MCF 10A (cell line): Measurements from ENCODE around the gene LGI4. TPM values are rescaled to one million over a fixed set of nuclear protein-coding genes. Genes with fewer than 3 reads are reported as not detected.

Experiments used
- BruUV-seq: library from RNA; stranded (reverse); fragments of 400-500 nt; replicated peaks from 2 replicates; lab custom pipeline; 2021; lab: Mats Ljungman, UMichigan
- CTCF ChIA-PET: fragments of 300-600 bp; sonication (Branson Sonifier 250); formaldehyde crosslinking; extraction: SDS; loops from one replicate; lab custom pipeline; 2021; ENCODE audit warnings: antibody characterized with exemption, inconsistent platforms; lab: Yijun Ruan, JAX
- POLR2A ChIA-PET: fragments of 300-600, 350-650 bp; sonication (Branson Sonifier 250); formaldehyde crosslinking; extraction: SDS; loops from one replicate; lab custom pipeline; 2020; ENCODE audit warnings: antibody characterized with exemption, inconsistent platforms; lab: Yijun Ruan, JAX
- DNase-seq: peaks from one replicate; pipeline ENCODE4 v3.0.0-alpha.2; 2018; ENCODE audit not compliant: unreplicated experiment
- H3K27ac Mint-ChIP-seq: one replicate; pipeline ENCODE4 v1.8.0; 2022; ENCODE audit warnings: mild to moderate bottlenecking, low read depth, mixed read lengths; ENCODE audit not compliant: unreplicated experiment
- H3K27me3 Mint-ChIP-seq: one replicate; pipeline ENCODE4 v1.8.0; 2022; ENCODE audit warnings: mixed read lengths; ENCODE audit not compliant: insufficient read depth, unreplicated experiment
- H3K36me3 Mint-ChIP-seq: one replicate; pipeline ENCODE4 v1.8.0; 2022; ENCODE audit warnings: mild to moderate bottlenecking, moderate library complexity, mixed read lengths; ENCODE audit not compliant: insufficient read depth, unreplicated experiment
- H3K4me1 Mint-ChIP-seq: one replicate; pipeline ENCODE4 v1.8.0; 2022; ENCODE audit warnings: mixed read lengths; ENCODE audit not compliant: insufficient read depth, unreplicated experiment
- H3K4me3 Mint-ChIP-seq: one replicate; pipeline ENCODE4 v1.8.0; 2022; ENCODE audit warnings: mild to moderate bottlenecking, moderate library complexity, mixed read lengths; ENCODE audit not compliant: unreplicated experiment
- H3K9me3 Mint-ChIP-seq: one replicate; pipeline ENCODE4 v1.8.0; 2022; ENCODE audit warnings: mixed read lengths; ENCODE audit not compliant: unreplicated experiment
- intact Hi-C: fragments of 100-400 bp; cut with micrococcal nuclease; formaldehyde crosslinking; loops from 2 replicates; pipeline ENCODE4 v1.14.1; 2022
- total RNA-seq: library from RNA; stranded (reverse); gene quantifications from 2 replicates; pipeline ENCODE4 v1.2.3, GENCODE V29; 2022
- TF ChIP-seq, protein P1 (sequence below): fragments of 200-600 bp; IDR thresholded peaks from one replicate; pipeline ENCODE4 v1.8.0; 2022; ENCODE audit warnings: antibody characterized with exemption, mild to moderate bottlenecking; ENCODE audit not compliant: unreplicated experiment

LGI4 gene
- total RNA-seq, 1 experiment from 2014 or later, result not detected

GRCh38 chr19:35128398-35129057 lies 6.3 kb downstream of the LGI4 start:
- TF ChIP-seq, protein P1, sequence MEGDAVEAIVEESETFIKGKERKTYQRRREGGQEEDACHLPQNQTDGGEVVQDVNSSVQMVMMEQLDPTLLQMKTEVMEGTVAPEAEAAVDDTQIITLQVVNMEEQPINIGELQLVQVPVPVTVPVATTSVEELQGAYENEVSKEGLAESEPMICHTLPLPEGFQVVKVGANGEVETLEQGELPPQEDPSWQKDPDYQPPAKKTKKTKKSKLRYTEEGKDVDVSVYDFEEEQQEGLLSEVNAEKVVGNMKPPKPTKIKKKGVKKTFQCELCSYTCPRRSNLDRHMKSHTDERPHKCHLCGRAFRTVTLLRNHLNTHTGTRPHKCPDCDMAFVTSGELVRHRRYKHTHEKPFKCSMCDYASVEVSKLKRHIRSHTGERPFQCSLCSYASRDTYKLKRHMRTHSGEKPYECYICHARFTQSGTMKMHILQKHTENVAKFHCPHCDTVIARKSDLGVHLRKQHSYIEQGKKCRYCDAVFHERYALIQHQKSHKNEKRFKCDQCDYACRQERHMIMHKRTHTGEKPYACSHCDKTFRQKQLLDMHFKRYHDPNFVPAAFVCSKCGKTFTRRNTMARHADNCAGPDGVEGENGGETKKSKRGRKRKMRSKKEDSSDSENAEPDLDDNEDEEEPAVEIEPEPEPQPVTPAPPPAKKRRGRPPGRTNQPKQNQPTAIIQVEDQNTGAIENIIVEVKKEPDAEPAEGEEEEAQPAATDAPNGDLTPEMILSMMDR, result no peak
- intact Hi-C loops, result no loop called here
- peaks cover 20% of the 10 kb centered on the region for H3K4me1 Mint-ChIP-seq
- no peak overlapping the region for H3K4me3 Mint-ChIP-seq
- no peak overlapping the region for H3K27ac Mint-ChIP-seq
- CTCF ChIA-PET, result interaction anchor here (0.8 to 3.1 kb wide), 2 partner anchors 13 to 61 kb away, joined by 4 to 23 read pairs; no protein-coding TSS in a partner anchor
- H3K27me3 Mint-ChIP-seq, result no peaks in the 10 kb centered on the region
- DNase-seq, result no peak
- no peaks in the 10 kb centered on the region for H3K9me3 Mint-ChIP-seq
- peaks cover 4% of the 10 kb centered on the region for H3K36me3 Mint-ChIP-seq
- no TSS peak for BruUV-seq
- POLR2A ChIA-PET, result interaction anchor here (0.9 to 6.0 kb wide), 5 partner anchors 8 to 61 kb away, joined by 3 to 70 read pairs (median 4); partner anchors contain the start of gene FXYD3

- ChIA-PET CTCF (interaction anchor here (0.6 to 3.1 kb wide), 8 partner anchors 9 to 190 kb away, joined by 3 to 23 read pairs (median 4); partner anchors contain the start of gene FXYD3), POLR2A (interaction anchor here (0.7 to 6.0 kb wide), 6 partner anchors 8 to 71 kb away, joined by 3 to 70 read pairs (median 4); partner anchors contain the start of gene FXYD3)
- intact Hi-C loops, result no loop called here
- no TSS peak for BruUV-seq
- Mint-ChIP-seq H3K9me3 (no peaks in the 10 kb centered on the region), H3K4me3 (no peak overlapping the region), H3K36me3 (peaks cover 4% of the 10 kb centered on the region), H3K27me3 (no peaks in the 10 kb centered on the region), H3K4me1 (peaks cover 26% of the 10 kb centered on the region), H3K27ac (no peak overlapping the region)
- TF ChIP-seq, protein P1, result no peak
- no peak for DNase-seq
Measured at GRCh38 chr19:35127871-35128270, 7.0 kb downstream of the LGI4 start.

DNA sequence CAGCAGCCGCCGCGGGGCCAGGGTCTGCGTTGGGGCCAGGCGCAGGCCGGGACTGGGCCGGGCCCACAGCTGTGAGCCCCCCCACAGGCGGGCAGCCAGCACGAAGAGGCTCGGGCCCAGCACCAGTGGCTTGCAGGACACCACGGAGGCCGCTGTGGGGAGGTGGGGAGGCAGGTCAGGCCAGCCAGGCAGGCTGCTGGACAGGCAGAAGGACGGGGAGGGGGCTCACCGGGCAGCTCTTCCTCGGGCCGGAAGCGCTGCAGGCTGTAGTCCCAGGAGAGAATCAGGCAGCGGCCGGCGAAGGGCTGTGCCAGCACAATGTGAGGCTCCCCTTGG lies 8.3 kb downstream of the LGI4 start:
- TF ChIP-seq, protein P1, result no peak
- intact Hi-C loops, result no loop called here
- H3K4me3 Mint-ChIP-seq, result no peak overlapping the region
- no peak overlapping the region for H3K27ac Mint-ChIP-seq
- no TSS peak for BruUV-seq
- no peaks in the 10 kb centered on the region for H3K9me3 Mint-ChIP-seq
- no peaks in the 10 kb centered on the region for H3K27me3 Mint-ChIP-seq
- no peak for DNase-seq
- peaks cover 36% of the 10 kb centered on the region for H3K4me1 Mint-ChIP-seq
- ChIA-PET CTCF (interaction anchor here (1.2 to 3.1 kb wide), 5 partner anchors 10 to 82 kb away, joined by 3 to 23 read pairs (median 9); no protein-coding TSS in a partner anchor), POLR2A (interaction anchor here (1.0 to 6.0 kb wide), 2 partner anchors 11 to 28 kb away, joined by 3 to 70 read pairs; partner anchors contain the start of gene FXYD3)
- peaks cover 4% of the 10 kb centered on the region for H3K36me3 Mint-ChIP-seq
